ENCODE data around the gene SPACA9.

DNA sequence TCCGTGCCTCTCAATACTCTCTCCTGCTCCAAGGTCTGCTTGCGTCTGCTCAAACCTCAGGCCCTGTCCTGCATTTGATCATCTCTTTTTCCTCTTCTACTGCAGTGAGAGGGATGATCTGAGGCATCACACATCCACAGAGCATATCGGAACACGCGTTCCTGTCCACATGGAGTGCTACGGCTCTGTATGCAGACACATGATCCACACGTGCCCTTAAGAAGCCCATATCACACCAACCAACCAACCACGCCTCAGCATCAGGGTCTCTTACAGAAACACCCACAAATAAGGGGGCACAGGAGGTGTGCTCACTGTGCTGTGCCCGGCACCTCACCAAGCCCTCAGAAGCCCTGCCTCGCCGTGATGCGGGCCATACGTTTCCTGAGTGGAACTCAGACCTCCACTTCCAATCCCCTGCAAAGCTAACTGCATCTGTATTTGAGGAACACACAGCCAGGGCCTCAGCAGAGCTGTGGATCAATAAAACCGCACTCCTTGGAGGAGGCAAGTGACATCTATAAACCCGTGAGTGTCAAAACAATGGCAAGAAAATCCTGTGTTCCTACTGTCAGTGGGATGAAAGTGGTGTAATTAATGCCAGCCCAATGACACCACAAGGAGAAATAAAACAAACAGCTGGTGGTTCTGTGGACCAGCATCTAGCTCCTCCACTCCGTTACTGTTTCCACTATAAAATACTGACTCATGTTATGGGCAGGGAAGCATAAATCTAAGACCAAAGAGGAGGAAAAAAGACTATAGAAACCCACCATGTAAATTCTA, 41.0 kb upstream of the SPACA9 start:
- TF ChIP-seq, protein P1, sequence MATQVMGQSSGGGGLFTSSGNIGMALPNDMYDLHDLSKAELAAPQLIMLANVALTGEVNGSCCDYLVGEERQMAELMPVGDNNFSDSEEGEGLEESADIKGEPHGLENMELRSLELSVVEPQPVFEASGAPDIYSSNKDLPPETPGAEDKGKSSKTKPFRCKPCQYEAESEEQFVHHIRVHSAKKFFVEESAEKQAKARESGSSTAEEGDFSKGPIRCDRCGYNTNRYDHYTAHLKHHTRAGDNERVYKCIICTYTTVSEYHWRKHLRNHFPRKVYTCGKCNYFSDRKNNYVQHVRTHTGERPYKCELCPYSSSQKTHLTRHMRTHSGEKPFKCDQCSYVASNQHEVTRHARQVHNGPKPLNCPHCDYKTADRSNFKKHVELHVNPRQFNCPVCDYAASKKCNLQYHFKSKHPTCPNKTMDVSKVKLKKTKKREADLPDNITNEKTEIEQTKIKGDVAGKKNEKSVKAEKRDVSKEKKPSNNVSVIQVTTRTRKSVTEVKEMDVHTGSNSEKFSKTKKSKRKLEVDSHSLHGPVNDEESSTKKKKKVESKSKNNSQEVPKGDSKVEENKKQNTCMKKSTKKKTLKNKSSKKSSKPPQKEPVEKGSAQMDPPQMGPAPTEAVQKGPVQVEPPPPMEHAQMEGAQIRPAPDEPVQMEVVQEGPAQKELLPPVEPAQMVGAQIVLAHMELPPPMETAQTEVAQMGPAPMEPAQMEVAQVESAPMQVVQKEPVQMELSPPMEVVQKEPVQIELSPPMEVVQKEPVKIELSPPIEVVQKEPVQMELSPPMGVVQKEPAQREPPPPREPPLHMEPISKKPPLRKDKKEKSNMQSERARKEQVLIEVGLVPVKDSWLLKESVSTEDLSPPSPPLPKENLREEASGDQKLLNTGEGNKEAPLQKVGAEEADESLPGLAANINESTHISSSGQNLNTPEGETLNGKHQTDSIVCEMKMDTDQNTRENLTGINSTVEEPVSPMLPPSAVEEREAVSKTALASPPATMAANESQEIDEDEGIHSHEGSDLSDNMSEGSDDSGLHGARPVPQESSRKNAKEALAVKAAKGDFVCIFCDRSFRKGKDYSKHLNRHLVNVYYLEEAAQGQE (IDR thresholded peaks at IDR 0.05; ENCODE audit: insufficient read depth in 1 of 2, low read depth in 2 of 2, low read length in 2 of 2), result no peak
- no peak for TF ChIP-seq POLR2AphosphoS5 (IDR thresholded peaks at IDR 0.05; ENCODE audit: low read depth, low read length)
- TF ChIP-seq SIN3A (IDR thresholded peaks at IDR 0.05; ENCODE audit: borderline replicate concordance, insufficient read depth, low read length), result no peak
- TF ChIP-seq TAF1 (IDR thresholded peaks at IDR 0.05; ENCODE audit: borderline replicate concordance, insufficient read depth, low read length), result no peak
- TF ChIP-seq FOXP2 (optimal IDR thresholded peaks at IDR 0.05; ENCODE audit: borderline replicate concordance, extremely low read depth, extremely low read length, insufficient read depth), result no peak
